GM21360 (cell line): ENCODE results near the gene PAQR8.

Source experiments
- ATAC-seq: cut with Tn5 transposase; IDR thresholded peaks from one replicate; pipeline ENCODE4 v1.9.1; 2021; ENCODE audit warnings: mild to moderate bottlenecking, moderate library complexity; ENCODE audit not compliant: unreplicated experiment

PAQR8 gene

DNA sequence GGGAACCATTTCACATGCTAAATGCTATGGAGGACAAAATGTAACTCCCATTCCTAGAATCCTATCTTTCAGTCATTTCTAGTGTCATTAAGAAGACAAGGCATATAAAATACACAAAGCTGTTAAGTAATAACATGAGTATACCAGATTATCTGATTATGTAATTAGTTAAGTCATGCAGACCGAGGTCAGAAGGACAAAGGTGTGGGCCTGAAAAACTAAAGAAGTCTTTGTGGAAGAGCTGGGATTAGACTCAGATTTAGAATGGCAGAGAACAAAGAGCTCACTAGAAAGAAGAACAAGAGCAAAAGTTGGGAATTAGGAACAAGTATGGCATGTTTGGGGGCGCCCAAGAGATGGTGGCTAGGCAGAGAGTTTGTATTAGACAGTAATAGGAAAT lies 95.1 kb downstream of the PAQR8 start:
- ATAC-seq: no peak
